Right lobe of liver (tissue), 4 donors: ENCODE measurements around the gene MKLN1.

ENCODE experiments used
- CTCF ChIP-seq, 4 donors: fragments of 200-600 bp in 3 of 4; fragments of 450-650 bp in 1 of 4; IDR thresholded peaks; one replicate each; pipeline versions ENCODE4 v1.5.1 to v1.8.0; 2016 to 2022; ENCODE audit warnings: antibody characterized with exemption in 4 of 4, mild to moderate bottlenecking in 2 of 4
- POLR2A ChIP-seq: fragments of 450-650 bp; IDR thresholded peaks from one replicate; pipeline ENCODE4 v1.6.1; 2017; ENCODE audit warnings: antibody characterized with exemption, mild to moderate bottlenecking
- donor health status: DM: no; HTN: no; CAD: no.
- donor health status: DM: no; HTN: no; CAD: no.
- donor health status: DM: no; HTN: yes; CAD: no.

- TF ChIP-seq CTCF (IDR thresholded peaks at IDR 0.05), result no peak
- TF ChIP-seq POLR2A, result no peak
Observed at GRCh38 chr7:131293018-131293417, 34.7 kb upstream of the MKLN1 start.
